ENCODE results near the gene YJEFN3. TPM values are rescaled to one million over a fixed set of nuclear protein-coding genes. Genes with fewer than 3 reads are reported as not detected.

YJEFN3 gene
- total and polyA plus RNA-seq, 2 donors from 2014 or later, result 3.1 to 3.7 TPM

DNA sequence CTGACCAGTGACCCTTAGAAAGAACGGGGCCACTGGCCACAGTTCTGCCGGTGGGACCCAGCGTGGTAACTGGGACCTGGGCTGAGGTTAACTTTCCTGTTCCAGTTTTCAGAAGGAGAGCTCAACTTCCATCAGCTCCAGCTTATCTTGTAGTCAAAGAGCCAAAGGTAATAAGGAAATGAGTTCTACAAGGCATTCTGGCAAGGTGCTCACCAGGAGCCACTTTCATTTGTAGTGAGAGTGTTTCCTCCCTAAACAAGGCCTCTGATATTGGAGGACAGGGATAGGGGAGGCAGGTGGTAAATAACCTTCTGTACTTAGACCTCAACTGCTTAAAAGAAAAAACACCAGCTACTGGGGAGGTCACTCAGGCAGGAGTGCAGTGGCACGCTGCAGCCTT, 51.7 kb downstream of the YJEFN3 start:
- Histone ChIP-seq H3K27ac (ENCODE audit: low read depth in 2 of 2, low read length in 2 of 2) (no peak overlapping the region), H3K9me3 (ENCODE audit: control insufficient read depth in 2 of 3, insufficient read depth in 1 of 3, low read length in 3 of 3) (no peaks in the 10 kb centered on the region), H3K27me3 (ENCODE audit: control insufficient read depth, insufficient read depth, low read length) (no peaks in the 10 kb centered on the region), H3K4me1 (ENCODE audit: control insufficient read depth in 2 of 3, insufficient read depth in 2 of 3, low read depth in 1 of 3, low read length in 3 of 3) (no peaks in the 10 kb centered on the region), H3K36me3 (ENCODE audit: control insufficient read depth in 2 of 3, insufficient read depth in 3 of 3, low read length in 3 of 3) (no peaks in the 10 kb centered on the region), H3K4me3 (ENCODE audit: low read length in 3 of 3) (no peak overlapping the region), H3K9ac (ENCODE audit: low read length in 3 of 3) (no peak overlapping the region)
- FAIRE-seq, result no peak
- intact Hi-C loops (cut with DNase I), result no loop called here
- TF ChIP-seq, protein P1, sequence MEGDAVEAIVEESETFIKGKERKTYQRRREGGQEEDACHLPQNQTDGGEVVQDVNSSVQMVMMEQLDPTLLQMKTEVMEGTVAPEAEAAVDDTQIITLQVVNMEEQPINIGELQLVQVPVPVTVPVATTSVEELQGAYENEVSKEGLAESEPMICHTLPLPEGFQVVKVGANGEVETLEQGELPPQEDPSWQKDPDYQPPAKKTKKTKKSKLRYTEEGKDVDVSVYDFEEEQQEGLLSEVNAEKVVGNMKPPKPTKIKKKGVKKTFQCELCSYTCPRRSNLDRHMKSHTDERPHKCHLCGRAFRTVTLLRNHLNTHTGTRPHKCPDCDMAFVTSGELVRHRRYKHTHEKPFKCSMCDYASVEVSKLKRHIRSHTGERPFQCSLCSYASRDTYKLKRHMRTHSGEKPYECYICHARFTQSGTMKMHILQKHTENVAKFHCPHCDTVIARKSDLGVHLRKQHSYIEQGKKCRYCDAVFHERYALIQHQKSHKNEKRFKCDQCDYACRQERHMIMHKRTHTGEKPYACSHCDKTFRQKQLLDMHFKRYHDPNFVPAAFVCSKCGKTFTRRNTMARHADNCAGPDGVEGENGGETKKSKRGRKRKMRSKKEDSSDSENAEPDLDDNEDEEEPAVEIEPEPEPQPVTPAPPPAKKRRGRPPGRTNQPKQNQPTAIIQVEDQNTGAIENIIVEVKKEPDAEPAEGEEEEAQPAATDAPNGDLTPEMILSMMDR (IDR thresholded peaks at IDR 0.05; ENCODE audit: borderline replicate concordance, extremely low read depth, insufficient read depth), result no peak
- DNase-seq, result no peak

DNA sequence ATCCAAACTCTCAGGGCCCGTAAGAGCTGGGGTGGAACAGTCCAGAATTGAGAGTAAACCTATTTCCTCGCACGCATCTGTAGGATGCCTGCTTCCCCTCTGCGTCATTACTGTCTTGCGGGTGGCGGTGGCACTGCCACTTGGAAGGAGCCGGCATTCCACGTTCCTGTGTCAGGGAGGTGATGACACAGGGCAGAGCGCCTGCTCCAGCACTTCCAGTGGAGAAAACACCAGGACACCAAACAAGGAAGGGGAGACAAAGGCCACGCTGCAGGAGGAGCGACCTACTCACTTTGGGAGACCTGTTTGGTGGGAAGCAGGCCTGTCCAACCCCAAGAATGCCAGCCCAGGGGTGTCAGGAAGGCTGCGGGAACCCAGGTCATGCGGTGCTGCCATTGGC, 52.7 kb downstream of the YJEFN3 start:
- Histone ChIP-seq H3K9ac (ENCODE audit: low read length in 3 of 3) (no peak overlapping the region), H3K4me1 (ENCODE audit: control insufficient read depth in 2 of 3, insufficient read depth in 2 of 3, low read depth in 1 of 3, low read length in 3 of 3) (no peaks in the 10 kb centered on the region), H3K27me3 (ENCODE audit: control insufficient read depth, insufficient read depth, low read length) (no peaks in the 10 kb centered on the region), H3K4me3 (ENCODE audit: low read length in 3 of 3) (no peak overlapping the region), H3K27ac (ENCODE audit: low read depth in 2 of 2, low read length in 2 of 2) (no peak overlapping the region), H3K9me3 (ENCODE audit: control insufficient read depth in 2 of 3, insufficient read depth in 1 of 3, low read length in 3 of 3) (no peaks in the 10 kb centered on the region), H3K36me3 (ENCODE audit: control insufficient read depth in 2 of 3, insufficient read depth in 3 of 3, low read length in 3 of 3) (no peaks in the 10 kb centered on the region)
- intact Hi-C loops (cut with DNase I), result no loop called here
- FAIRE-seq (no peak), DNase-seq (no peak)
- TF ChIP-seq, protein P1 (IDR thresholded peaks at IDR 0.05; ENCODE audit: borderline replicate concordance, extremely low read depth, insufficient read depth), result no peak

DNA sequence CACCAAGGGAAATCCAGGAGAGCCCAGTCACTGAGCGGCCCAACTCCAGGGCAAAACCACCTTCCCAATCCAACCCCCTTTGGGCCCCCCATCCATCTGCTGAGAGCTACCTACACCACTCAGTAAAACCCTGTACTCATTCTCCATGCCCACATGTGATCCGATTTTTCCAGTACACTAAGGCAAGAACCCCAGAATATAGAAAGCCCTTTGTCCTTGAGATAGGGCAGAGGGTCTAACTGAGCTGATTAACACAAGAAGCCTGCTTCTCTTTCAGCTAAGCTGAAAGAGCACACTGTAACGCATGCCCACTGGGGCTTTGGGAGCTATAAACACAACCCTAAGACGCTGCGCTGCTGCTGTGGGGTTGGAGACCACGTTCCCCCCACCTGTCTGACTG, 53.8 kb downstream of the YJEFN3 start:
- DNase-seq (no peak), FAIRE-seq (no peak)
- Histone ChIP-seq H3K27me3 (ENCODE audit: control insufficient read depth, insufficient read depth, low read length) (no peaks in the 10 kb centered on the region), H3K4me1 (ENCODE audit: control insufficient read depth in 2 of 3, insufficient read depth in 2 of 3, low read depth in 1 of 3, low read length in 3 of 3) (no peaks in the 10 kb centered on the region), H3K4me3 (ENCODE audit: low read length in 3 of 3) (no peak overlapping the region), H3K27ac (ENCODE audit: low read depth in 2 of 2, low read length in 2 of 2) (no peak overlapping the region), H3K9ac (ENCODE audit: low read length in 3 of 3) (no peak overlapping the region), H3K9me3 (ENCODE audit: control insufficient read depth in 2 of 3, insufficient read depth in 1 of 3, low read length in 3 of 3) (no peaks in the 10 kb centered on the region), H3K36me3 (ENCODE audit: control insufficient read depth in 2 of 3, insufficient read depth in 3 of 3, low read length in 3 of 3) (no peaks in the 10 kb centered on the region)
- intact Hi-C loops (cut with DNase I), result no loop called here
- TF ChIP-seq, protein P1 (IDR thresholded peaks at IDR 0.05; ENCODE audit: borderline replicate concordance, extremely low read depth, insufficient read depth), result no peak

DNA sequence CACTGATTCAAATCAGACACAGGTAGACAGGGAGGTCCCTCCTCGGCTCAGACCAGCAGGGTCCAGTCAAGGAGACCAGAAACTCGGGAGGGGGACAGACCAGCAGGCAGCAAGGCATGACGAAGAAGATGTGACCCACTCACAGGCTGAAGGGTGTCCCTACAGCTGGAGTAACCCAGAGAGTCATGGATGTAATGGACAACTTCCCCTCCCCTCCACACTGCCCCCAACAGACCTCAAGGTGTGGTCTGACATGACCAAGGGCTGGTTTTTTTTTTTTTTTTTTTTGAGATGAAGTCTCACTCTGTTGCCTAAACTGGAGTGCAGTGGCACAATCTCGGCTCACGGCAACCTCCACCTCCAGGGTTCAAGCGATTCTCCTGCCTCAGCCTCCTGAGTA, 55.6 kb downstream of the YJEFN3 start:
- H3K4me1 ChIP-seq (ENCODE audit: control insufficient read depth in 2 of 3, insufficient read depth in 2 of 3, low read depth in 1 of 3, low read length in 3 of 3), result no peaks in the 10 kb centered on the region

More for the DNA sequence above, 55.6 kb downstream of the YJEFN3 start:
- Histone ChIP-seq H3K9ac (ENCODE audit: low read length in 3 of 3) (no peak overlapping the region), H3K27ac (ENCODE audit: low read depth in 2 of 2, low read length in 2 of 2) (no peak overlapping the region), H3K9me3 (ENCODE audit: control insufficient read depth in 2 of 3, insufficient read depth in 1 of 3, low read length in 3 of 3) (no peaks in the 10 kb centered on the region), H3K27me3 (ENCODE audit: control insufficient read depth, insufficient read depth, low read length) (no peaks in the 10 kb centered on the region), H3K4me3 (ENCODE audit: low read length in 3 of 3) (no peak overlapping the region), H3K36me3 (ENCODE audit: control insufficient read depth in 2 of 3, insufficient read depth in 3 of 3, low read length in 3 of 3) (no peaks in the 10 kb centered on the region)
- no peak for FAIRE-seq
- intact Hi-C loops (cut with DNase I), result no loop called here
- TF ChIP-seq, protein P1 (IDR thresholded peaks at IDR 0.05; ENCODE audit: borderline replicate concordance, extremely low read depth, insufficient read depth), result no peak
- DNase-seq, result no peak
